Hematopoietic multipotent progenitor cell treated with erythropoietin and hydrocortisone succinate and interleukin-3 and kit ligand, for 8 days (in vitro differentiated cells): ENCODE data around the gene PNPLA6.

Source experiments
- DNase-seq: peaks from one replicate; pipeline ENCODE4 v3.0.0-alpha.2; 2015

The PNPLA6 gene

DNA sequence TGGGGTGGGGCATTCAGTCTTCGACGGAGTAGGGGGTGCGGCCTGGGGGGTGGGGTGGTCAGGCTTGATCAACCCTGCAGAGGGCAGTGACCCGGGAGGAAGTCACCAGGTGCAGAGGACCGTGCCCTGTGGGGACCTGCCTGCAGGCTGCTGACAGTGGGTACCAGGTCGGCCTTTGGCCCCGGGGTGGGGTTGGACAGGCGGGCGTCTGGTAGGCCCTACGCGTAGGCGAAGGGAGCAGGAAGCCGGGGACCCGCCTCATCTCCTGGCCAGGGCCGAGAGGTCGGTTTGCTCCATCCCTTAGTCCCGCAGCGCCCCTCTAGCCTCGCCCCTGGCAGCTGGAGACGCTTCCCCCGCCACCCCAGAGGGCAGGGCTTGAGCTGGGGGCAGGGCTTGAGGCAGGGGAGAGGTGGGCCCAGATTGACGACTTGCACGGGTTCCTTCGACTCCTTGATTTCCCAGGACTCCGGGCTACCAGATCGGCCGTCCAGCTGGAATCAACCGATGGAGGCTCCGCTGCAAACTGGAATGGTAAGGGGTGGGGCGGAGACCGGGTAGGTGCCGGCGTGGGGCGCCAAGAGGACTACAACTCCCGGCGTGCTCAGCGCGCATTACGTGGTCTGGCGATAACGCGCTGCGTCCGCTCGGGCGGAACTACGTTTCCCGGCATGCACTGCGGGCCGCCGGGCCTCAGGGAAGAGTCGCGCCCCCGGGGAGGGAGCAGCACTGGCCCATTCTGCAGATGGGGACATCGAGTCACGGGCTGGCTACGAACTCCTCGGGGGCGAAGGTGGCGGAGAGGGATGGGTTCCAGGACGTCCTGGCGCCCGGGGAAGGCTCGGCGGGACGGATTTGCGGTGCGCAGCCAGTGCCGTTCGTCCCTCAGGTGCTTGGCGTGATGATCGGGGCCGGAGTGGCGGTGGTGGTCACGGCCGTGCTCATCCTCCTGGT, at the start of gene PNPLA6:
Gene PNPLA6 (plus strand): TSS at position 671 of the 951 bp plus-strand sequence. CDS start 72 bp downstream, at position 743.
- peak; percentile 91 for DNase-seq

GRCh38 chr19:7486923-7487322, 48.6 kb upstream of the PNPLA6 start:
- DNase-seq, result no peak

- DNase-seq, result peak; percentile 87
These were observed 46.7 kb upstream of the PNPLA6 start, which contains the start of gene PEX11G for GRCh38 chr19:7488736-7489353. PEX11G (minus strand) TSS chr19:7489035; CDS start chr19:7489010, 25 bp downstream.

- no peak for DNase-seq
These were observed 45.9 kb upstream of the PNPLA6 start for GRCh38 chr19:7489609-7490044.

DNA sequence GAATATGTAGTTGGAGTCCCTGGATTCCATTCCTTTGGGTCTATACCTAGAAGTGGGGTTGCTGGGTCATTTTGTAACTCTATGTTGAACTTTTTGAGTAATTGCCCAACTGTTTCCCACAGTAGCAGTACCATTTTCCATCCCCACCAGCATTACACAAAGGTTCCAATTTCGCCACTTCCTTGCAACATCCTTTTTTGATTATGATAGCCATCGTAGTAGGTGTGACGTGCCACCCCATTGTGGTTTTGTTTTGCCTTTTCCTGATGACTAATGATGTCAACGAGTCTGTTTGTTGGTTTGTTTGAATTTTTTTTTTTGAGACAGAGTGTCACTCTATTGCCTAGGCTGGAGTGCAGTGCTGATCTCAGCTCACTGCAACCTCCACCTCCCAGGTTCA, 43.4 kb upstream of the PNPLA6 start:
- peak; percentile 57 for DNase-seq

- DNase-seq, result no peak
These were observed 43.0 kb upstream of the PNPLA6 start for GRCh38 chr19:7492558-7492957.

- no peak for DNase-seq
These were observed 41.0 kb upstream of the PNPLA6 start for GRCh38 chr19:7494416-7495098.

GRCh38 chr19:7497292-7497691, 38.2 kb upstream of the PNPLA6 start:
- DNase-seq, result peak; percentile 46

DNA sequence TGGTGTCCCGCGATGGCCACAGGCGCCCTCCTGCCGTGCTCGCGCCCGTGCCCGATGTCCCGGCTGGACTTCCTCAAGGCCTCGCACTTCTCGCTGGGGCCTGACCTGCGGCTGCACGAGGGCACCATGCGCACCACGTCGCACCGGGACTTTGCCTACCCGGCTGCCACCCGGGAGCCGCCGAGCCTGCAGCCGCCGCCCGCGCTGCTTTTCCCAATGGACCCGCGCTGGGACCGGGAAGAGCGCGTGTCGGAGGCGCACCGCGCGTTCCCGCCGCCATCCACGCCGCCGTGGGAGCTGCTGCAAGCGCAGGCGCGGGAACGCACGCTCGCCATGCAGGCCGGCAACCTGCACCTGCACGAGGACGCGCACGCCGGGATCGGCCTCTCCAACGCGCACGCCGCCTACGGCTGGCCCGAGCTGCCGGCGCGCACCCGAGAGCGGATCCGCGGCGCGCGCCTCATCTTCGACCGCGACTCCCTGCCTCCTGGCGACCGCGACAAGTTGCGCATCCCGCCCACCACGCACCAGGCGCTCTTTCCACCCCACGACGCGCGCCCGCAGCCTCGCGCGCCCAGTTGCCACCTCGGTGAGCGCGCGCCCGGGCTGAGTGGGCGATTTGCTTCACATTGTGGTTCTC, 34.6 kb upstream of the PNPLA6 start:
- DNase-seq, result peak; percentile 70

GRCh38 chr19:7502552-7502951, 33.0 kb upstream of the PNPLA6 start:
- DNase-seq, result no peak

- DNase-seq, result peak; percentile 93
These were observed 30.8 kb upstream of the PNPLA6 start for GRCh38 chr19:7504684-7505083.

- no peak for DNase-seq
These were observed 30.2 kb upstream of the PNPLA6 start for GRCh38 chr19:7505288-7505681.

DNA sequence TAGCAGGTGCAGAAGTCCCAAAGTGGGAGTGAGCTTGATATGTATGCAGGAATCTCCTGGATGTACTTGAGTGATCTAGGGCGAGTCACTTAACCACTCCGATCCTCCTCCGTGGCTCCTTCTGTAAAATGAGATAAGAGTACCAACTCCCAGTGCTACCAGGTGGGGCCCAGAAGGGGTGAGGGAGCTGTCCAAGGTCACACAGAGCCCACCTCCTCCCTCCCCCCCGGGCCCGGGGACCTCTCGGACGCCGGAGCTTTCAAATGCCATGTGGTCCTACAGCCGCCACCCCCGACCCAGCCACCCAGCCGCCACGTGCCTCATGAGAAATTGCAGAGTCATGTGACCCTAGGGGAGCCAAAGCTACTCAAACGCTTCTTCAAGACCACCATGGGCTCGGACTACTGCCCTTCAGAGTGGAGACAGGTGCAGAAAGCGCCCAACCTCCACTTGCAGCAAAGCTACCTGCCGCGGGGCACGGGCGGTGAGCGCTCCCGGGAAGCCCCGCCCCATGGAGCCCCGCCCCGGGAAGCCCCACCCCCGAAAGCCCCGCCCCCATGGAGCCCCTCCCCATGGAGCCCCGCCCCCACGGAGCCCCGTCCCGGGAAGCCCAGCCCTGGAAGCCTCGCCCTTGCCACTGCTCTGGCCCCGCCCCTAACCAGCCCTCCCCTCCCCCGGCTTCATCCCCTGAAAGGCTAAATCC, 29.7 kb upstream of the PNPLA6 start:
- DNase-seq, result peak; percentile 92

DNA sequence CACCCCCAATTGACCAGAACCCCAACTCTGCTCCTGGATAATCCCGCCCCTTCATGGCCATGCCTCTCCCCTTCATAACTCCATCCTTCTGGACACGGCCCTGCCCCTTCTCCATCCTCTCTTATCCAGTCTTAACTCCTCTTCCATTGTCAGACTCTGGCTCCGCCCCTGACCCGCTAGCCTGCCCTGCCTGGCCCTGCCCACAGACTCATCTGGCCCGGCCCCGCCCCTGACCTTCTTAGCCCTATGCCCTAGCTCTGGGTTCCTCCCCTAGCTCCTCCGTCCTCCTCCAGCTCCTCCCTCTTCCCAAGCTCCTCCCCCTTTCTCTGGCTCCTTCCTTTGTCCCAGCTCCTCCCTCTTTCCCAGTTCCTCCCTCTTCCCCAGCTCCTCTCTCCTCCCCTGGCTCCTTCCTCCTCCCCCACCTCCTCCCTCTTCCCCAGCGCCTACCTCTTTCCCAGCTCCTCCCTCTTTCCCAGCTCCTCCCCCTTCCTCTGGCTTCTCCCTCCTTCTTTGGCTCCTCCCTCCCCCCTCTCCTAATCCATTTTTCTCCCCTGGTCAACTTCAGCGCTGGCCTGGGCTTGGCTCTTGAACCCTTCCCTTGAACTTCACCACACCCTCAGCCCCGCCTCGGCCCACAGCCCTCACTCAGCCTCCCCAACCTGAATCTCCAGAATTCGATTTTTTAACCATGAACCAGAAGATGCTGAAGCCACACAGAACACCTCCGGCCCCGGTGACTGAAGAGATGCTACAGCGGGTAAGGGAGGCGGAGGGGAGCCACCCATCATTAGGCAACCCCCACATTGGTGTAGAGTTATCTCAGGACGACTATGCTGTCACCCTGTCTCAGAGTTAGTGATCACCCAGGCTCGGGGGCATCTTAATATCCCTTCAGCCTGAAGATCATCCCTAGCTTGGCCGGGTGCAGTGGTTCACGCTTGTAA, 28.9 kb upstream of the PNPLA6 start:
- peak; percentile 93 for DNase-seq

GRCh38 chr19:7507884-7508283, 27.6 kb upstream of the PNPLA6 start:
- DNase-seq, result peak; percentile 77

- DNase-seq, result peak; percentile 37
These were observed 25.9 kb upstream of the PNPLA6 start for GRCh38 chr19:7509625-7510024.

- no peak for DNase-seq
These were observed 23.1 kb upstream of the PNPLA6 start for GRCh38 chr19:7512400-7512851.

DNA sequence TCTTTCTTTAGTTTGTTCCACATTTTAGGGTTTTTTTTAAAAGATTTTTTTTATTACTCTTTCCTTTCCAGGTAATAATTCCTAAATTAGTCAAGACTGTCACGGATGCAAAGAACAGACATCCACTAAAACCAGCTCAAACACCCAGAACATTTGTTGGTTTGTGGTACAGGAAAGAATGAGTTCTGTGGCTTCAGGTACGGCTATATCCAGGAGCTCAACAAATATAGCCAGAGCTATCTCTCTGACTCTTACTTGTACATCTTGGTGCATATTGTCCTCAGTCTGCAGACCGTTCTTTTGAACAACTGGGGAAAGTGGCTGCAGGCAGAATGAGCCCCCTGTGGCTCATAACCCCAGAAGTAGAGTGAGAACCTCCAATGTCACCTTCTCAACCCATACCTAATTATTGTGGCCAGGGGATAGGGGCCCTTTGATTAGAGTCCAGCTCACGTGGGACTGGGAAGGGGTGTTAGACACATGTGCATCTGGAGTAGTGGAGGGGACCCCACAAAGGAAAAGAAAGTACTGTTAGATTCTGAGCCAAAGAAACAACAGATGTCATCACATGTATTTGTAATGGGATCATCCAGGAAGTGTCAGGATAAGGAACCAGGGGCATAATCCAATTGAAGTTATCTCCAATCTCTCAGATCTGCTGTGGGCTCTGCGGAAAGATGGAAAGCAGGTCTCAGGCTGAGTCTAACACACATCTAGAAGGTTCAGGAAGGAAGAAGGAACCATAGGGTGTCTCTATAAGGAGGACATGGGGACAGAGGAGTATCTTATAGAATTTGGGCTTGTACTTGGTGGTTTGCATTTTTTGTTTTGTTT, 21.5 kb upstream of the PNPLA6 start:
- no peak for DNase-seq

DNA sequence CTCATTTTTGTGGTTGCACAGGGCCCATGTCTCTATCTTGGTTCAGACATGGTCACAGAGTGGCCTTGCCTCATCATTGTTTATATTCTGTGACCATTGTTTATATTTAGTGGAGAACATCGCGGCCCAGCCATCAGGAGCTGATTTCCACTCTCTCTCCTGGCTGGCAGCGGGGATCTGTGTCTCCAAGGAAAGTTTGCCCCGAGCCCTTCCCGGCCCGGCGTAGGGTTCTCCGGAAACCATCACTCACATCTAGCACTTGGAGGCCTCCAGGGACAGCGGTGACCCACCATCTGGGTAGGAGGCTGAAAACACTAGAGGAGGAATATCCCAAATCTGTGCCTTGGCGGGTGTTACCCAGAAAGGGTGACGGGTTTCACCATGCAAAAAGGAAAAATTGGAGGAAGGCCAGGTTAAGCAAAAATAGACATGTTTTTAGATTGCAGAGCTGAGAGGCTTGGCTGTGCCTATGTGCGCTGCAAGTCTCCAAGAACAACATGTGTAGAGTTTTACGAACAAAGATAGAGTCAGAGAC, 20.3 kb upstream of the PNPLA6 start:
- DNase-seq, result no peak
